K562 (cell line): Measurements from ENCODE around the gene CD300LD. TPM values are rescaled to one million over a fixed set of nuclear protein-coding genes. Genes with fewer than 3 reads are reported as not detected.

Experiments used
- ATAC-seq: fragments of 200-7000 bp; cut with Tn5 transposase; 3 replicates; pipeline ENCODE4 v1.9.1; 2020; ENCODE audit warnings: moderate library complexity
- BruUV-seq: library from RNA; stranded (reverse); fragments of 400-500 nt; replicated peaks from 2 replicates; lab custom pipeline; 2021; lab: Mats Ljungman, UMichigan
- CTCF ChIA-PET: fragments of 300-600 bp; formaldehyde crosslinking; extraction: SDS; loops from one replicate; lab custom pipeline; 2021; ENCODE audit warnings: low intra/inter-chr PET ratio; lab: Yijun Ruan, JAX
- POLR2A ChIA-PET: fragments of 300-600, 350-650 bp; sonication (Branson Sonifier 250); formaldehyde crosslinking; extraction: SDS; loops from one replicate; lab custom pipeline; 2021; ENCODE audit warnings: antibody characterized with exemption, inconsistent platforms; lab: Yijun Ruan, JAX
- DNase-seq, 4 experiments: peaks; one replicate each; pipeline versions ENCODE4 v3.0.0 to v3.0.0-alpha.2; 2011 to 2018; ENCODE audit warnings: low spot score in 3 of 4, mixed read lengths in 3 of 4; ENCODE audit errors: extremely low read depth in 1 of 4
- FAIRE-seq: peaks from 2 replicates; lab custom pipeline; 2011; peaks lifted over from hg19 to GRCh38; lab: Jason Lieb, UNC
- H2AFZ ChIP-seq: 2 replicates; pipeline ENCODE4 v1.6.0; 2011; ENCODE audit warnings: low read depth, low read length, control low read depth, inconsistent platforms
- H3K27ac ChIP-seq: fragments of 200-600 bp; 3 replicates; pipeline ENCODE4 v1.8.0; 2011; ENCODE audit warnings: low read depth, mild to moderate bottlenecking, control low read depth, inconsistent platforms, low read length, moderate library complexity, mixed read lengths; ENCODE audit errors: extremely low read depth
- H3K27me3 ChIP-seq, 2 experiments: fragments of 300-600 bp in 1 of 2; 2 replicates in 1 of 2; 3 replicates in 1 of 2; pipeline versions ENCODE4 v1.6.0 to v1.8.0; 2011; ENCODE audit warnings: inconsistent platforms in 2 of 2, low read length in 2 of 2, mild to moderate bottlenecking in 1 of 2, mixed read lengths in 1 of 2, moderate library complexity in 1 of 2; ENCODE audit not compliant: control insufficient read depth in 2 of 2, insufficient read depth in 2 of 2
- H3K36me3 ChIP-seq: fragments of 300-600 bp; 3 replicates; pipeline ENCODE4 v1.8.0; 2011; ENCODE audit warnings: mild to moderate bottlenecking, low read length, inconsistent platforms; ENCODE audit not compliant: control insufficient read depth, insufficient read depth
- H3K4me1 ChIP-seq, 2 experiments: fragments of 200-600 bp in 1 of 2; replicated peaks in 1 of 2; 2 replicates in 1 of 2; 3 replicates in 1 of 2; pipeline versions ENCODE4 v1.5.1 to v1.8.0; 2011; ENCODE audit warnings: inconsistent platforms in 2 of 2, low read length in 2 of 2, mild to moderate bottlenecking in 1 of 2, mixed read lengths in 1 of 2, moderate library complexity in 1 of 2; ENCODE audit not compliant: control insufficient read depth in 2 of 2, insufficient read depth in 2 of 2
- H3K4me2 ChIP-seq: 2 replicates; pipeline ENCODE4 v1.6.1; 2011; ENCODE audit warnings: low read length, control low read depth, inconsistent platforms, mixed read lengths; ENCODE audit not compliant: insufficient read depth
- H3K4me3 ChIP-seq: fragments of 200-600 bp; sonication (generic), shearing (Covaris generic); 2 replicates; pipeline ENCODE4 v1.5.1; 2016; ENCODE audit warnings: control low read depth, inconsistent platforms
- H3K79me2 ChIP-seq: fragments of 200-600 bp; 3 replicates; pipeline ENCODE4 v1.8.0; 2011; ENCODE audit warnings: low read length, inconsistent platforms; ENCODE audit not compliant: control insufficient read depth, insufficient read depth
- H3K9ac ChIP-seq, 2 experiments: 2 replicates each; pipeline versions ENCODE4 v1.6.0 to v1.6.1; 2011; ENCODE audit warnings: low read depth in 2 of 2, low read length in 2 of 2, control low read depth in 1 of 2, inconsistent platforms in 1 of 2, mild to moderate bottlenecking in 1 of 2, mixed read lengths in 1 of 2; ENCODE audit not compliant: insufficient read depth in 1 of 2
- H3K9me1 ChIP-seq: one replicate; pipeline ENCODE4 v1.6.0; 2011; ENCODE audit warnings: inconsistent platforms, mild to moderate bottlenecking, low read length, moderate library complexity; ENCODE audit not compliant: control insufficient read depth, insufficient read depth
- H3K9me3 ChIP-seq: replicated peaks from 2 replicates; pipeline ENCODE4 v1.5.1; 2011; ENCODE audit warnings: low read depth, low read length, inconsistent platforms; ENCODE audit not compliant: control insufficient read depth, insufficient read depth
- H4K20me1 ChIP-seq: replicated peaks from 2 replicates; pipeline ENCODE4 v1.6.1; 2011; ENCODE audit warnings: low read length, inconsistent platforms, mixed read lengths; ENCODE audit not compliant: control insufficient read depth, insufficient read depth
- BDP1 ChIP-seq: IDR thresholded peaks from 3 replicates; pipeline ENCODE4 v1.6.1; 2011; ENCODE audit not compliant: insufficient read length, insufficient read depth
- KDM4B ChIP-seq, 2 experiments: fragments of 450-650 bp in 1 of 2; sonication (generic) in 1 of 2; IDR thresholded peaks; 2 replicates each; pipeline ENCODE4 v1.6.1; 2016 to 2017; ENCODE audit warnings: borderline replicate concordance in 2 of 2, antibody characterized with exemption in 1 of 2, low read depth in 1 of 2, mild to moderate bottlenecking in 1 of 2
- MYC ChIP-seq, 2 experiments: fragments of 250-450 bp in 1 of 2; sonication (Bioruptor Pico) in 1 of 2; IDR thresholded peaks; 2 replicates each; pipeline versions ENCODE4 v1.5.1 to v1.6.1; 2012 to 2021; ENCODE audit warnings: low read depth in 2 of 2, borderline replicate concordance in 1 of 2, improper control_type of control experiment in 1 of 2, low read length in 1 of 2, mild to moderate bottlenecking in 1 of 2, moderate library complexity in 1 of 2
- NBN ChIP-seq: fragments of 450-650 bp; IDR thresholded peaks from 2 replicates; pipeline ENCODE4 v1.6.1; 2016; ENCODE audit warnings: low read depth, mild to moderate bottlenecking
- RBM25 ChIP-seq: fragments of 200-400 bp; formaldehyde crosslinking; IDR thresholded peaks from 2 replicates; pipeline ENCODE4 v1.6.1; 2018; ENCODE audit warnings: low read length, low read depth, moderate library complexity; ENCODE audit not compliant: severe bottlenecking
- TCF15 ChIP-seq: fragments of 250-450 bp; sonication (Bioruptor Pico); IDR thresholded peaks from 2 replicates; pipeline ENCODE4 v1.8.0; 2022; ENCODE audit warnings: moderate library complexity, mild to moderate bottlenecking, inconsistent platforms
- ZNF146 ChIP-seq: IDR thresholded peaks from one replicate; pipeline ENCODE4 v1.6.1; 2018; ENCODE audit warnings: missing compliant biosample characterization; ENCODE audit not compliant: unreplicated experiment
- WGBS: fragments of 100-300 bp; shearing (Covaris generic); methylation state at CpG from one replicate; pipeline ENCODE4 v1.1.6; 2016; ENCODE audit warnings: low coverage, mixed read lengths; ENCODE audit not compliant: insufficient coverage; ENCODE audit errors: missing lambda C conversion rate; 5-methylcytosine and 5-hydroxymethylcytosine counted together
- in situ Hi-C: fragments of 300-500 bp; cut with MboI; formaldehyde crosslinking; loops from 4 replicates; pipeline ENCODE4 v1.15.0; 2018; ENCODE audit warnings: inconsistent platforms, mixed read lengths
- intact Hi-C: fragments of 100-400 bp; cut with micrococcal nuclease; formaldehyde crosslinking; loops from 2 replicates; pipeline ENCODE4 v1.14.2; 2022
- polyA plus RNA-seq, 8 experiments: library from polyadenylated mRNA; depleted of rRNA in 4 of 8; stranded (reverse) in 5 of 8; unstranded in 3 of 8; fragments of >200 nt; fragmentation: Nextera tagmentation in 2 of 8; fragmentation: Illumina TruSeq in 1 of 8; extraction: Ambion mirVana in 2 of 8; extraction: Trizol in 1 of 8; gene quantifications; 2 replicates each; pipeline versions ENCODE4 v1.2.1 to v1.2.3, GENCODE V29; 2011 to 2014; ENCODE audit warnings: inconsistent platforms in 1 of 8, missing spikeins in 1 of 8
- total RNA-seq, 7 experiments: library from RNA; depleted of rRNA in 6 of 7; stranded (reverse); fragments of >200 nt in 6 of 7; fragmentation: Illumina TruSeq in 2 of 7; extraction: Trizol in 2 of 7; gene quantifications; 2 replicates each; pipeline versions ENCODE4 v1.2.1 to v1.2.3, GENCODE V29; 2011 to 2021; ENCODE audit warnings: low replicate concordance in 1 of 7

Gene CD300LD
- total and polyA plus RNA-seq, 9 of the 15 experiments (the other 6 are each of a cell fraction or from before 2014, with no cell fraction given) = not detected

GRCh38 chr17:74591503-74591902 lies 580 bp downstream of the CD300LD start:
- no peak for FAIRE-seq
- no peak for DNase-seq
- Histone ChIP-seq H3K4me2 (no peak overlapping the region), H3K4me1 (no peaks in the 10 kb centered on the region), H3K27ac (no peak overlapping the region), H3K36me3 (no peaks in the 10 kb centered on the region), H3K4me3 (no peak overlapping the region), H3K9me1 (no peaks in the 10 kb centered on the region), H3K27me3 (peaks cover 0 to 15% of the 10 kb centered on the region in 2 experiments; a peak in 2 of 5 replicates), H3K9ac (no peak overlapping the region), H2AFZ (no peak overlapping the region), H4K20me1 (no peaks in the 10 kb centered on the region), H3K79me2 (no peaks in the 10 kb centered on the region), H3K9me3 (no peaks in the 10 kb centered on the region)
- BruUV-seq = no TSS peak
- in situ Hi-C loops (loop anchor here (10.0 kb wide), 1 partner anchor 217 kb away; no protein-coding TSS in a partner anchor), intact Hi-C loops (no loop called here)
- no peak for ATAC-seq
- CTCF ChIA-PET = no interaction called here
- POLR2A ChIA-PET = no interaction called here
- WGBS = 0% methylated on average over 1 of the region's 1 CpG
- no peak for TF ChIP-seq KDM4B (IDR thresholded peaks at IDR 0.05; ENCODE audit: borderline replicate concordance in 2 of 2, low read depth in 1 of 2)
- TF ChIP-seq RBM25 = peak; percentile 77
- TF ChIP-seq ZNF146 (CRISPR knock-in tag) = peak; percentile 93

- Histone ChIP-seq H2AFZ (no peak overlapping the region), H3K4me3 (no peak overlapping the region), H3K9me1 (no peaks in the 10 kb centered on the region), H3K36me3 (no peaks in the 10 kb centered on the region), H3K27me3 (peaks cover 5 to 33% of the 10 kb centered on the region in 2 experiments; a peak in 3 of 5 replicates), H3K27ac (no peak overlapping the region), H3K4me2 (no peak overlapping the region), H3K9ac (no peak overlapping the region), H3K9me3 (no peaks in the 10 kb centered on the region; the same call in 1 of the 2 replicates), H4K20me1 (no peaks in the 10 kb centered on the region), H3K4me1 (no peaks in the 10 kb centered on the region), H3K79me2 (no peaks in the 10 kb centered on the region)
- TF ChIP-seq NBN (no peak), TCF15 (CRISPR knock-in tag) (no peak), MYC (IDR thresholded peaks at IDR 0.05; ENCODE audit: low read depth, low read length) (no peak), MYC (CRISPR knock-in tag; IDR thresholded peaks at IDR 0.05; ENCODE audit: borderline replicate concordance, low read depth) (no peak), BDP1 (no peak)
- ChIA-PET CTCF (no interaction called here), POLR2A (no interaction called here)
- no TSS peak for BruUV-seq
- in situ Hi-C loops (no loop called here), intact Hi-C loops (no loop called here)
- 0% methylated on average over 5 of the region's 5 CpGs for WGBS
- no peak for FAIRE-seq
- DNase-seq = no peak
- ATAC-seq = no peak
These were observed 6.4 kb downstream of the CD300LD start for GRCh38 chr17:74585711-74586110.
